CD4-positive, CD25-positive, alpha-beta regulatory T cell (primary cell): ENCODE results near the gene PIPOX. TPM values are rescaled to one million over a fixed set of nuclear protein-coding genes. Genes with fewer than 3 reads are reported as not detected.
A peak's percentile ranks its signal among the peaks of the same experiment; 100 is the strongest.

Source experiments
- ATAC-seq, 2 donors: fragments of 150-1000 bp; cut with Tn5 transposase; one replicate each; pipeline ENCODE4 v1.10.0; 2021; ENCODE audit warnings: low read depth in 2 of 2, moderate number of reproducible peaks in 2 of 2, moderate library complexity in 1 of 2
- DNase-seq, 3 donors: peaks; one replicate each; pipeline versions ENCODE4 v3.0.0 to v3.0.0-alpha.2; 2012 to 2022; ENCODE audit warnings: mixed read lengths in 1 of 3
- H3K27ac ChIP-seq: one replicate; pipeline ENCODE4 v1.7.0; 2013; ENCODE audit warnings: mild to moderate bottlenecking, low read length; ENCODE audit not compliant: insufficient read depth, poor library complexity, severe bottlenecking
- H3K27me3 ChIP-seq: one replicate; pipeline ENCODE4 v1.7.0; 2013; ENCODE audit warnings: low read length; ENCODE audit not compliant: control insufficient read depth, insufficient read depth
- H3K36me3 ChIP-seq: one replicate; pipeline ENCODE4 v1.7.0; 2013; ENCODE audit warnings: mild to moderate bottlenecking, low read length, moderate library complexity; ENCODE audit not compliant: control insufficient read depth, insufficient read depth
- H3K4me1 ChIP-seq: 2 replicates; pipeline ENCODE4 v1.7.0; 2013; ENCODE audit warnings: mild to moderate bottlenecking, low read length; ENCODE audit not compliant: insufficient read depth, control insufficient read depth, poor library complexity, severe bottlenecking
- H3K4me3 ChIP-seq: one replicate; pipeline ENCODE4 v1.7.0; 2013; ENCODE audit warnings: low read depth, mild to moderate bottlenecking, low read length, moderate library complexity
- H3K9me3 ChIP-seq, 2 experiments: 1 replicate in 1 of 2; 2 replicates in 1 of 2; pipeline ENCODE4 v1.7.0; 2013; ENCODE audit warnings: low read length in 2 of 2, mild to moderate bottlenecking in 1 of 2, moderate library complexity in 1 of 2; ENCODE audit not compliant: control insufficient read depth in 2 of 2
- H3K27ac Mint-ChIP-seq, 3 donors: one replicate each; pipeline ENCODE4 v1.8.0; 2020 to 2022; ENCODE audit warnings: mild to moderate bottlenecking in 3 of 3, mixed read lengths in 3 of 3, moderate library complexity in 2 of 3
- H3K27me3 Mint-ChIP-seq: one replicate; pipeline ENCODE4 v1.8.0; 2022; ENCODE audit warnings: mild to moderate bottlenecking, mixed read lengths
- H3K36me3 Mint-ChIP-seq: one replicate; pipeline ENCODE4 v1.8.0; 2020; ENCODE audit warnings: mixed read lengths
- H3K4me1 Mint-ChIP-seq, 4 donors: one replicate each; pipeline ENCODE4 v1.8.0; 2020 to 2022; ENCODE audit warnings: mixed read lengths in 4 of 4, mild to moderate bottlenecking in 1 of 4
- H3K4me3 Mint-ChIP-seq, 4 donors: one replicate each; pipeline ENCODE4 v1.8.0; 2020 to 2022; ENCODE audit warnings: mild to moderate bottlenecking in 4 of 4, mixed read lengths in 4 of 4, moderate library complexity in 3 of 4
- H3K9me3 Mint-ChIP-seq, 7 donors: one replicate each; pipeline ENCODE4 v1.8.0; 2020 to 2022; ENCODE audit warnings: mixed read lengths in 7 of 7, mild to moderate bottlenecking in 3 of 7, moderate library complexity in 2 of 7
- polyA plus RNA-seq, 4 donors: library from polyadenylated mRNA; unstranded; fragments of 300-500 nt; fragmentation: Illumina TruSeq; gene quantifications; one replicate each; pipeline ENCODE4 v1.2.3, GENCODE V29; 2021
- total RNA-seq: library from RNA; stranded (reverse); gene quantifications from one replicate; pipeline ENCODE4 v1.2.3, GENCODE V29; 2022

Gene PIPOX
- total and polyA plus RNA-seq, 5 donors from 2014 or later: 0.73 to 3.9 (median 1.4) TPM

GRCh38 chr17:29010586-29010985, 32.4 kb upstream of the PIPOX start:
- Mint-ChIP-seq H3K27ac (no peak overlapping the region), H3K36me3 (no peaks in the 10 kb centered on the region), H3K27me3 (peaks cover 57% of the 10 kb centered on the region), H3K4me3 (no peak overlapping the region), H3K4me1 (peaks cover 0 to 4% (median 0%) of the 10 kb centered on the region in 4 donors), H3K9me3 (peaks cover 0 to 1% (median 0%) of the 10 kb centered on the region in 7 donors)
- H3K4me3 ChIP-seq: no peak overlapping the region
- peaks cover 15% of the 10 kb centered on the region for H3K27me3 ChIP-seq
- ATAC-seq (no peak), DNase-seq (no peak)
- H3K9me3 ChIP-seq: no peaks in the 10 kb centered on the region
- H3K4me1 ChIP-seq: no peaks in the 10 kb centered on the region
- H3K27ac ChIP-seq: no peak overlapping the region
- H3K36me3 ChIP-seq: no peaks in the 10 kb centered on the region

GRCh38 chr17:29012535-29012934, 30.4 kb upstream of the PIPOX start:
- Mint-ChIP-seq H3K4me3 (no peak overlapping the region), H3K27me3 (peaks cover 50% of the 10 kb centered on the region), H3K4me1 (no peaks in the 10 kb centered on the region), H3K27ac (no peak overlapping the region), H3K9me3 (peaks cover 0 to 1% (median 0%) of the 10 kb centered on the region in 7 donors), H3K36me3 (no peaks in the 10 kb centered on the region)
- no peak overlapping the region for H3K4me3 ChIP-seq
- H3K36me3 ChIP-seq: no peaks in the 10 kb centered on the region
- no peaks in the 10 kb centered on the region for H3K9me3 ChIP-seq
- H3K27me3 ChIP-seq: peaks cover 14% of the 10 kb centered on the region
- no peak for DNase-seq
- H3K4me1 ChIP-seq: no peaks in the 10 kb centered on the region
- no peak for ATAC-seq
- no peak overlapping the region for H3K27ac ChIP-seq

- no peaks in the 10 kb centered on the region for H3K36me3 Mint-ChIP-seq
- ATAC-seq: no peak
- no peak overlapping the region for H3K4me3 Mint-ChIP-seq
Measured at GRCh38 chr17:29014716-29015115, 28.2 kb upstream of the PIPOX start.

GRCh38 chr17:29016345-29017210, 26.4 kb upstream of the PIPOX start:
- H3K4me1 ChIP-seq: peaks cover 14% of the 10 kb centered on the region
- ATAC-seq (no peak), DNase-seq (no peak)
- no peaks in the 10 kb centered on the region for H3K36me3 ChIP-seq
- peaks cover 0 to 8% (median 2%) of the 10 kb centered on the region in 4 donors for H3K4me1 Mint-ChIP-seq
- H3K27ac ChIP-seq: no peak overlapping the region
- peaks cover 24% of the 10 kb centered on the region for H3K27me3 ChIP-seq
- peaks cover 0 to 1% (median 0%) of the 10 kb centered on the region in 7 donors for H3K9me3 Mint-ChIP-seq
- H3K9me3 ChIP-seq: no peaks in the 10 kb centered on the region
- peaks cover 51% of the 10 kb centered on the region for H3K27me3 Mint-ChIP-seq
- no peaks in the 10 kb centered on the region for H3K36me3 Mint-ChIP-seq
- H3K4me3 ChIP-seq: no peak overlapping the region
- no peak overlapping the region for H3K4me3 Mint-ChIP-seq
- no peak overlapping the region for H3K27ac Mint-ChIP-seq

More at GRCh38 chr17:29014716-29015115, 28.2 kb upstream of the PIPOX start:
- Mint-ChIP-seq H3K27ac (no peak overlapping the region), H3K4me1 (peaks cover 0 to 5% (median 2%) of the 10 kb centered on the region in 4 donors), H3K27me3 (peaks cover 50% of the 10 kb centered on the region), H3K9me3 (peaks cover 0 to 1% (median 0%) of the 10 kb centered on the region in 7 donors)
- peaks cover 16% of the 10 kb centered on the region for H3K27me3 ChIP-seq
- no peak for DNase-seq
- H3K4me3 ChIP-seq: no peak overlapping the region
- no peaks in the 10 kb centered on the region for H3K9me3 ChIP-seq
- no peaks in the 10 kb centered on the region for H3K36me3 ChIP-seq
- no peak overlapping the region for H3K27ac ChIP-seq
- peaks cover 9% of the 10 kb centered on the region for H3K4me1 ChIP-seq

GRCh38 chr17:29018788-29019474, 24.0 kb upstream of the PIPOX start:
- H3K9me3 Mint-ChIP-seq: peaks cover 0 to 1% (median 0%) of the 10 kb centered on the region in 7 donors
- H3K4me1 Mint-ChIP-seq: peaks cover 0 to 8% (median 2%) of the 10 kb centered on the region in 4 donors
- H3K27ac Mint-ChIP-seq: no peak overlapping the region
- Histone ChIP-seq H3K36me3 (no peaks in the 10 kb centered on the region), H3K4me1 (peaks cover 14% of the 10 kb centered on the region), H3K27ac (no peak overlapping the region), H3K9me3 (no peaks in the 10 kb centered on the region), H3K27me3 (peaks cover 34% of the 10 kb centered on the region), H3K4me3 (no peak overlapping the region)
- peak overlapping the region in 1 of 4 donors; percentile 60 for H3K4me3 Mint-ChIP-seq
- ATAC-seq (no peak), DNase-seq (no peak)
- H3K27me3 Mint-ChIP-seq: peaks cover 68% of the 10 kb centered on the region
- no peaks in the 10 kb centered on the region for H3K36me3 Mint-ChIP-seq

- no peaks in the 10 kb centered on the region for H3K9me3 ChIP-seq
- no peak for ATAC-seq
Measured at GRCh38 chr17:29019475-29020181, 23.3 kb upstream of the PIPOX start.

GRCh38 chr17:29020576-29020975, 22.4 kb upstream of the PIPOX start:
- no peaks in the 10 kb centered on the region for H3K36me3 ChIP-seq
- H3K9me3 ChIP-seq: no peaks in the 10 kb centered on the region
- H3K4me3 Mint-ChIP-seq: no peak overlapping the region
- ATAC-seq (no peak), DNase-seq (no peak)
- H3K4me1 Mint-ChIP-seq: peaks cover 0 to 8% (median 2%) of the 10 kb centered on the region in 4 donors
- H3K4me1 ChIP-seq: peaks cover 14% of the 10 kb centered on the region
- H3K36me3 Mint-ChIP-seq: no peaks in the 10 kb centered on the region
- H3K27me3 Mint-ChIP-seq: peaks cover 60% of the 10 kb centered on the region
- H3K27ac Mint-ChIP-seq: no peak overlapping the region
- H3K27me3 ChIP-seq: peaks cover 38% of the 10 kb centered on the region
- H3K27ac ChIP-seq: no peak overlapping the region
- H3K9me3 Mint-ChIP-seq: no peaks in the 10 kb centered on the region
- H3K4me3 ChIP-seq: no peak overlapping the region

More at GRCh38 chr17:29019475-29020181, 23.3 kb upstream of the PIPOX start:
- DNase-seq: no peak
- Histone ChIP-seq H3K36me3 (no peaks in the 10 kb centered on the region), H3K27me3 (peaks cover 34% of the 10 kb centered on the region), H3K27ac (no peak overlapping the region), H3K4me1 (peaks cover 14% of the 10 kb centered on the region), H3K4me3 (no peak overlapping the region)
- Mint-ChIP-seq H3K9me3 (no peaks in the 10 kb centered on the region), H3K27me3 (peaks cover 66% of the 10 kb centered on the region), H3K4me1 (peaks cover 0 to 8% (median 2%) of the 10 kb centered on the region in 4 donors), H3K27ac (no peak overlapping the region), H3K4me3 (no peak overlapping the region), H3K36me3 (no peaks in the 10 kb centered on the region)
